GM19025 (cell line): Measurements from ENCODE around the gene DRC7.
"Not testable (repeated sequence)": the region's sequence is repeated elsewhere in the genome, so short reads cannot be mapped to it uniquely, and the experiment has no call there.

Experiments used
- ATAC-seq: cut with Tn5 transposase; IDR thresholded peaks from one replicate; pipeline ENCODE4 v1.9.1; 2021; ENCODE audit warnings: mild to moderate bottlenecking, low read depth, moderate library complexity; ENCODE audit not compliant: unreplicated experiment

The DRC7 gene

DNA sequence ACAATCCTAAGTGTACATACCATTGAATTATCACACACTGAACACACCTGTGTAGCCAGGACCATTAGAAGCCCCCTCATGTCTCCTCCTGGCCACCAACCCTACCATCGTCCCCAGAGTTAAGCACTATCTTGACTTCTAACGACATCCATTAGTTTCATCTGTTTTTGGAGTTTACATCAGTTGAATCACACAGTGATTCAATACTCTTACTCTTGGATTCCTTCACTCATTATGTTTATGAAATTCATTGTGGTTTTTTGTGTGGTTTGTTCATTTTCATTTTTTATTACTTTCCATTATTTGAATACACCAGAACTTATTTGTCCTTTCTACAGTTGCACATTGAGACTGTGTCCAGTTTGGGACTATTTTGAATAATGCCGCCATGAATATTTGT lies 13.6 kb downstream of the DRC7 start:
- ATAC-seq = no peak

DNA sequence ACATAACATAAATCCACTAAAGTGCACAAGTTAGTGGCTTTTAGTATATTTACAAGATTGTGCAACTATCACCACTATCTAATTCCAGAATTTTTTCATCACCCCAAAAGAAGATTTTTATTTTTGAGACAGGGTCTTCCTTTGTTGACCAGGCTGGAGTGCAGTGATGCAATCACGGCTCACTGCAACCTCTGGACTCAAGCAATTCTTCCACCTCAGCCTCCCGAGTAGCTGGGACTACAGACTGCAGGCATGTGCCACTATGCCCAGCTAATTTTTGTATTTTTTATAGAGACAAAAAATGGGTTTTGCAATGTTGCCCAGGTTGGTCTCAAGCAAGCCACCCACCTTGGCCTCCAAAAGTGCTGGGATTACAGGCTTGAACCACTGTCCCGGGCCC lies 15.1 kb downstream of the DRC7 start:
- ATAC-seq = no peak

DNA sequence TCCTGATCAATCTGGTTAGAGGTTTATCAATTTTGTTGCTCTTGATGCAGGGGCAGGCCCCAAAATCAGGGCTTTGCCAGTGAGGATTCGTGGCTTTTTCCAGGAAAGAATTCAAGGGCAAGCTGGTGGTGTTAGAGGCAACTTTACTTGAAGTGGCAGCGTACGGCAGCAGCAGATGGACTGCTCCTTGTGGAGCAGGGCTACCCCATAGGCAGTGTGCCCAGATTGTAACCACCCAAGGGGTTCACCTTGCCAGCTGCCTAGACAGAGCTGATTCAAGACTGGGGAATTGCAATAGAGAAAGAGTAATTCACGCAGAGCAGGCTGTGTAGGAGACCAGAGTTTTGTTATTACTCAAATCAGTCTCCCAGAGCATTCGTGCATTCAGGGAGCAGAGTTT lies 16.7 kb downstream of the DRC7 start:
- no peak for ATAC-seq

DNA sequence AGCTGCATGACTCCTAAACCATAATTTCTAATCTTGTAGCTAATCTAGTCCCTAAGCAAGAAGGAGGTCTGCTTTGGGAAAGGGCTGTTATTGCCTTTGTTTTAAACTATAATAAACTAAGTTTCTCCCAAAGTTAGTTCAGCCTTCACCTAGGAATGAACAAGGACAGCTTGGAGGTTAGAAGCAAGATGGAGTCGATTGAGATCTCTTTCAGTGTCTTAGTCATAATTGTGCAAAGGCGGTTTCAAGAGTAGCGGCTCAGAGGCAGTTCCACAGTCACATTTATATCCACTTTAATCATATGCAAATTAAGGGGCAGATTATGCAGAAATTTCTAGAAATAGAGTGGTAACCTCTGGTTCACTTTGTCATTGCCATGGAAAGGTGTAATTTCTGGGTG lies 17.4 kb downstream of the DRC7 start:
- no peak for ATAC-seq

DNA sequence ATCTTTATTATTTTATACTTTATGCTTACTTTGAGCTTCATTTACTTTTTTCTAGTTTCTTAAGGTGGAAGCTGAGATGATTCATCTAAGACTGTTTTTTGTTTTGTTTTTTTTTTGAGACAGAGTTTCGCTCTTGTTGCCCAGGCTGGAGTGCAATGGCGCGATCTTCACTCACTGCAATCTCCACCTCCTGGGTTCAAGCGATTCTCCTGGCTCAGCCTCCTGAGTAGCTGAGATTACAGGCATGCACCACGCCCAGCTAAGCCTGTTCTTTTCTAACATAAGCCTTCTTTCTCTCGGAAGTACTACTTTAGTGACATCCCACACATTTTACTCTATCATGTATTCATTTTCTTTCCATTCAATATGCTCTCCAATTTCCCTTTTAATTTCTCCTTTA lies 18.0 kb downstream of the DRC7 start:
- not testable (repeated sequence) for ATAC-seq

DNA sequence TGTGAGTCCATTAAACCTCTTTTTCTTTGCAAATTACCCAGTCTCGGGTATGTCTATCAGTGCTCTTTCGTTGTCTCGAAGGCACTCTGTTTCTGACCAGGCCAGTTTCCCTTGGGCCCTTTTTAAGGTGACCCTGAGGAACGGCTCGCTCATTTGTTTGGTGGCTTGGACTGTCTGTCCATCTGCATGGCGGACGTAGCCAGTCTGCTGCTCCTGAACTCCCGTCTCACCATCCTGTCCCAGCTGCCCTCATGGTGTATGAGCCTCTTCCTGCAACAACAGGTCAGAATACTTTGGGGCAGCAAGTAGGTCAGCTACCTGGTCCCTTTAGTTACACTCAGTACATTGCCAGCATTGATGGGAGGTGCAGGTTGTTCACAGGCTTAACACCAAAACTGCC lies 19.0 kb downstream of the DRC7 start:
- ATAC-seq = no peak

DNA sequence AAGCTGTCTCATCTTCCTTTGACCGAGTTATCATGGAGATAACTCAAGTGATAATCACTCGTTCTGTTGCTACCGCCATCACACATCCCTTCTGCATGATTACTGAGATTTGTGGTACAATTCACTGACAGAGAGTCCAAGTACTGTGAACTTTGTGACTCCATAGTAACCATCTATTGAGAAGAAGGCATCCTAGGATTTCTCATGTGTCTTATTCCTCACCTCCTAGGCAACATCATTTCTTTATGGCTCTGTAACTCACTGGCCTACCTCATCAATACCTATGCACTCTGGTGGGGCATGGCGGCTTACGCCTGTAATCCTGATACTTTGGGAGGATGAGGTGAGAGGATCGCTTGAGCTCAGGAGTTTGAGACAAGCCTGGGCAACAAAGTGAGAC lies 19.4 kb downstream of the DRC7 start:
- ATAC-seq = no peak

DNA sequence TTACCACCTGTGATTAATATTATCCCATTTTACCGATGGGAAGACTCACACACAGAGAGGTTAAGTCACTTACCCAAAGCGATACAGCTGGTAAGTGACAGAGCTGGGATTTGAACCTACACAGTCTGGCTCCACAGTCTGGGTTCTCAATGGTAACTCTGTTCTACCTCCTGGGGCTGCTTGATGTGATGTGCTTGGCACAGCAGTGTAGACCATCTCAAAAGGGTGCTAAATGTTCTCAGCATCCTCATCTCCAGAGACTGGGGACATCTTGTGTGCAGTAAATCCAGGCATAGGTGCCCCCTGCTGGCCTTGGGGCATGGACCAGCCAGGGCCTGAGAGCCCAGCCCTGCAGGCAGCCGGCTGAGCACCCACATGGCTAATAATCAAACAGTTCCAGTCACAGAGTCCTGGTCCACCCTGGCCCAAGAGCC lies 25.6 kb downstream of the DRC7 start:
- no peak for ATAC-seq

DNA sequence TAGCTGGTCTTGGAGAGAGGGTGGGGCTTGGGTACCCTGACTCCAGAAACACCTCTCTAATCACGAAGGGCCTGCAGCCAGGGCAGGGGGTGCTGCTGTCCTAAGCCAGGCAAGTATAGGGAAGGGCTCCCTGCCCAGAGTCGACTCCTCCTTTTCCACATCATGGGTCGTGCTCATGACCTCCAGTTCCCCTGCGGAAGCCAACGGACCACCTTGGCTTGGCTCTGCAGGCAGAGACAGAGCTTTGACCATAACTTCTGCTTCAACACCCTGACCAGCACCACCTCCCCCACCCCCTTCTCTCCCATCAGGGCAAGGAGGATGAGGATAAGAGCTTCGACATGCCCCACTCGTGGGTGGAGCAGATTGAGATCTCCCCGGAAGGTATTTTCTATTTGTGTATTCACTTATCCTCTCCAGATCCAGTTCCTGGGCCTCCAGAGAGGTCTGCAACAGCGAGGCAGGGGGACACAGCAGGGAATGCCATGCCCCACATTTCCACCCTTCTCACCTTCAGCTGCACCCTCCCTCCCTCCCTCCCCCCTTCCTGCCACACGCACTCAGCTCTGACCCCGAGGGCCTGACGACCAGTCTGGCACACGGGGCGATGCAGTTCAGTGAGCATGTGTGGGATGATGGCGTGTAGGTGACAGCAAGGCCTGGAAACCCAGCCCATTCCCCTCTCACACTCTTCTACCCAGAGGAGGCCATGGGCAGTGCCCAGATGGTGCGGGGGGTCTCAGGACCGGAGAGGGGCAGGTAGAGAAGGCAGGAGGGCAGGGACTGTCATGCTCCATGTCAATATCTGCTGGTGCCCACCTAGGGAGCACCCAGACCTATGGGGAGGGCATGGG lies 27.0 kb downstream of the DRC7 start:
- no peak for ATAC-seq

DNA sequence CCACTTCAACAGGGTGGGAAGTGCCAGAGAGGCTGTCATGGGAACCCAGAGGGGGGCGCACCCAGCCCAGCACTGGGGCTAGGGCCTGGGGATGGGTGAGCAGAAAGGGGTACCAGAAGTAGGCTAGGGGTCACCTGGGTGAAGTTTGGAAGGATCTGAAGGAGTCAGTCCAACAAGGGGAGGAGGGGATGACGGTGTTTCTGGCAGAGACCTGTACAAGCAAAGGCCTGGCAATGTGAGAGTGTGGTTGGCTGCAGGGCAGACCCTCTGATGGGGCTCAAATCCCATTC lies 27.5 kb downstream of the DRC7 start:
- no peak for ATAC-seq

DNA sequence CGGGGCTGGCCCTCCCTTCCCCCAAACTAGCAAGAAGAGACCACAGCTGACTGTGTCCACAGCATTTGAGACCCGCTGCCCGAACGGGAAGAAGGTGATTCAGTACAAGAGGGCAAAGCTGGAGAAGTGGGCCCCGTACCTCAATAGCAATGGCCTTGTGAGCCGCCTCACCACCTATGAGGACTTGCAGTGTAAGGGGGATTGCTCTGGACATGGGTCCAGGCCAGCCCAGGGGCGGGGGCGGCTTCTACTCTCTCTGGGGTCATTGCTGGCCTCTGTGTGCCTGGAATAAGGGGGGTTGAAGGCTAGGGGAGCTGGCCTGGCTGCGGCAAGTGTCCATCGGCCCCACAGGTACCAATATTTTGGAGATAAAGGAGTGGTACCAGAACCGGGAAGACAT lies 28.0 kb downstream of the DRC7 start:
- ATAC-seq = no peak

DNA sequence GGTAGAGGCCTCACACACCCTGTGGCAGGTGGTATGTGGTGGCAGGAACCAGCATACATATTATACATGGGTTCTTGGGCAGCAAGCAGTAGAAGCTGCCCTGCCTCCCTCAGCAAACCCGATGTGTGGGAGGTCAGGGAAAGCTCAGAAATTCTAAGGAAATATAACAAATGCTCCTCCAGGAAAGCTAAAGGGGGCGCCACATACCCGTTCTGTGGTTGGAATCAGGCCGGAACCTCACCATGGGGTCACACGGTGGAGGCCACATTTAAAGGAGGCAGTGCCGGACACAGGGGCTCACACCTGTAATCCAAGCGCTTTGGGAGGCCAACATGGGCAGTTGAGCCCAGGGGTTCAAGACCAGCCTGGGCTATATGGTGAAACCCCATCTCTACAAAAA lies 28.6 kb downstream of the DRC7 start:
- no peak for ATAC-seq

DNA sequence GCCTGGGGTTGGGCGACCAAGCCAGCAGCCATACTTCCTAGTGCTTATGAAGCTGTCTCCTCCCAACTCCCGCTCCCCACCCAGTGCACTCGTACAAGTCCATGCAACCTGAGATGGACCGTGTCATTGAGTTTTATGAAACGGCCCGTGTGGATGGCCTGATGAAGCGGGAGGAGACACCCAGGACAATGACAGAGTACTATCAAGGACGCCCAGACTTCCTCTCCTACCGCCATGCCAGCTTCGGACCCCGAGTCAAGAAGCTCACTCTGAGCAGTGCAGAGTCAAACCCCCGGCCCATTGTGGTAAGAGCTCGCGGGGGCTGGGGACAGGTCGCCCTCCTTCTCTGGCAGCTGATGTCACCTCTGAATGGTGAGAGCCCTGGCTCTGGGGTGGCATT lies 29.9 kb downstream of the DRC7 start:
- ATAC-seq = no peak

DNA sequence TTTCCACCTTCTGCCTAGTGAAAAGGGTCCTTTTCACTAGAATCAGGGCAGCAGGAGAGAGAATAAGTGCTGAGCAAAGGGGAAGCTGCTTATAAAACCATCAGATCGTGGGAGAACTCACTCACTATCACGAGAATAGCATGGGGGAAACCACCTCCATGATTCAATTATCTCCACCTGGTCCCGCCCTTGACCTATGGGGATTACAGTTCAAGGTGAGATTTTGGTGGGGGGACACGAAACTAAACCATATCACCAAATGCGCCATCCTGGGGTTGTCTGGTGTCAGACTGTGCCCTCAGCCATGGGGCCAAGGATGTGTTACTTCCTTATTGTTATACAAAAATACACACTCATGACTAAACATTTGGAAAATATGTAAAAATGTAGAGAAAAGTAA lies 30.5 kb downstream of the DRC7 start:
- ATAC-seq = no peak

DNA sequence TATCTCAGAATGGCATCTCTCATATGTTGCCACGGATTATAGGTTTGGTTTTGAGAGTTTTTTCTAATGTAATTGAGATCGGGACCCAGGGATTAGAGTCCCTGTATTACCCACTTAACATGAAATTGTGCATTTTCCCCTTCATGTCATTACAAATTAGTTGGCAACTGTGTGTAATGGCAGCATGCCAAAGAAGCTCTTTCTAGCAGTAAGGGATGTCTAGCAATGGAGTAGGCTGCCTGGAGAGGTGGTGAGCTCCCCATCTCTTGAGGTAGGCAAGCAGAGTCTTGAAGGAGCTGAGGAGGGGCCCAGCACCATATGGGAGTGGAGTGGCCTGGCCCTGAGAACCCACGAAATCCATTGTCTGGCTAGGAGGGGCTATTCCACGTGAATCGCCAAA lies 30.9 kb downstream of the DRC7 start:
- no peak for ATAC-seq

DNA sequence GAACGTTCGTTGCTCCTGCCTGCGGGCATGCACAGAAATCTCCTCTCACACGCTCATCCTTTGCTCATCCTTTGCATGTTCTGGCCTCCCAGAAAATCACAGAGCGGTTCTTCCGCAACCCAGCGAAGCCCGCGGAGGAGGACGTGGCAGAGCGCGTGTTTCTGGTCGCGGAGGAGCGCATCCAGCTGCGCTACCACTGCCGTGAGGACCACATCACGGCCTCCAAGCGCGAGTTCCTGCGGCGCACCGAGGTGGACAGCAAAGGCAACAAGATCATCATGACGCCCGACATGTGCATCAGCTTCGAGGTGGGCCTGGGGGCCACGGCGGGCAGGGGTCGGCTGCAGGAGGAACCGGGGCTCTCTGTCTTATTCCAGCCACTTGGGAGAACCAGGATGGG lies 31.4 kb downstream of the DRC7 start:
- no peak for ATAC-seq

DNA sequence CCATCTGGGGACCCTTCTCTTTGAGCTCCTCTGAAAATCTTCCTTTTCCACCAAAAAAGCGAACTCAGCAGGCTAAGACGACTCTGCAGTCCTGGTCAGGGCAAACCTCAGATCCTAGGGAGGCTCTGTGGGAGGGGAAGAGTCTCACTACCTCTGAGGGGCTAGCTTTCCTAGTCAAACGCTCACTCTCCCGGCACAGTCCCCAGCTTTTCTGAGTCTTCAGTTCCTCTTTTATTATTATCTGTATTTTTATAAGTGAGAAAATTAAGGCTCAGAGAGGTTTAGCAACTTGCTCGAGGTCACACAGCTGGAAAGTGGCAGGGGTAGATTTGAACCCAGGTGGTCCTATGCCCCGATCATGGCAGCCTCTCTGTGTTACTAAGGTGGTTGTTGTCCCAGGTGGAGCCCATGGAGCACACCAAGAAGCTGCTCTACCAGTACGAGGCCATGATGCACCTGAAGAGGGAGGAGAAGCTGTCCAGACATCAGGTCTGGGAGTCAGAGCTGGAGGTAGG lies 31.9 kb downstream of the DRC7 start:
- ATAC-seq = no peak

DNA sequence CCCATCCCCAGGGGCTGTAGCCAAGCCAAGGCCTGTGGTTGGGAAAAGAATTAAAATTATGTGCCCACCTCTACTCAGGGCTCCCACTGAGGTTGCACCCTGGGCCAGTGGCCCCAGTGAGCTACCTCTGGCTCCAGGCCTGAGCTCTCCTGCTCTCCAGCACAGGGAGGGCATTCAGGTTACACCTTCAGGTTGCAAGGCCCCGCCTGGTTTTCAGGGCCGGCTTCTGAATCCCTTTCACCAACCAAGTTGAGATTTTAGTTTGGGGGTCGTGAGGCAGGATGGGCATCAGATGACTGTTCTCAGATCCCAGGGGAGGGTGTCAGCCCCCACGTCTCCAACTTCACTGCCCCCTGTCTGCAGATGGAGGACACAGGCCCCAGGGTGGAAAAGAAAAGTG lies 33.0 kb downstream of the DRC7 start:
- ATAC-seq = no peak

DNA sequence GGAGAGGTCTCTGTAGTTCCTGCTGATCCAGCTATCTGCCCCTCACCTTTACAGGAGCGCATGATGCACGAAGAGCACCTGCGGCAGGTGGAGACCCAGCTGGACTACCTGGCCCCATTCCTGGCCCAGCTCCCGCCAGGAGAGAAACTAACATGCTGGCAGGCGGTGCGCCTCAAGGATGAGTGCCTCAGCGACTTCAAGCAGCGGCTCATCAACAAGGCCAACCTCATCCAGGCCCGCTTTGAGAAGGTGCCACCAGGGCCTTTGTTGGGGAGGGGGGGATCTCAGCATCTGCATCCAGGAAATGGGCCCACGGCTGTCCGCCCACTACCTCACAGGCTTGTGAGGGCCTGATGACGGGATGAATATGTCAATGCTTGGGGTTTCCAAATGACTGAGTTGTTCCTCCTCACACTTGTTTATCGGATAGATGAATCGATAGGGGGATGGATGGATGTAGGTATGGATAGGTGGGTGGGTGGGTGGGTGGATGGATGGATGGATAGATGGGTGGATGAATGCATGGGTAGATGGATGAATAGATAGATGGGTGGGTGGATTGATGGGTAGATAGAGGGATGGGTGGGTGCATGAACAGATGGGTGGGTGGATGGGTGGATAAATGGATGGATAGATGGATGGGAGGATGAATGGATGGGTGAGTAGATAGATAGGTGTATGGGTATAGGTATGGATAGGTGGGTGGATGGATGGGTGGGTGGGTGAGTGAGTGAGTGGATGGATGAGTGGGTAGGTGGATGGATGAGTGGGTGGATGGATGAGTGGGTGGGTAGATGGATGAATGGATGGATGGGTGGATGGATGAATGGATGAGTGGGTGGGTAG lies 34.0 kb downstream of the DRC7 start:
- no peak for ATAC-seq

DNA sequence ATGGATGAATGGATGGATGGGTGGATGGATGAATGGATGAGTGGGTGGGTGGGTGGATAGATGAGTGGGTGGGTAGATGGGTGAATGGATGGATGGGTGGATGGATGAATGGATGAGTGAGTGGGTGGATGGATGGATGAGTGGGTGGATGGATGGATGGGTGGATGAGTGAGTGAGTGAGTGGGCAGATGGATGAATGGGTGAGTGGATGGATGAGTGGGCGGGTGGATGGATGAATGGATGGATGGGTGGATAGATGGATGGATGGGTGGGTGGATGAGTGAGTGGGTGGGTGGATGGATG lies 34.5 kb downstream of the DRC7 start:
- ATAC-seq = no peak

DNA sequence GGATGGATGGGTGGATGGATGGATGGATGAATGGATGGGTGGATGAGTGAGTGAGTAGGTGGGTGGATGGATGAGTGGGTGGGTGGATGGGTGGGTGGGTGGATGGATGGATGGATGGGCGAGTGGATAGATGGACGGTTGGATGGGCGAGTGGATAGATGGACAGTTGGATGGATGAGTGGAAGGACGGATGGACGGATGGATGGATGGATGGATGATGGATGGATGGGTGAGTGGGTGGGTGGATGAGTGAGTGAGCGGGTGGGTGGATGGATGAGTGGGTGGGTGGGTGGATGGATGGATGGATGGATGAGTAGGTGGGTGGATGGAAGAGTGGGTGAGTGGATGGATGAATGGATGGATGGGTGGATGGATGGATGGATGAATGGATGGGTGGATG lies 35.2 kb downstream of the DRC7 start:
- ATAC-seq = not testable (repeated sequence)
